GM12878 (cell line): ENCODE measurements around the gene TIMP2. TPM values are rescaled to one million over a fixed set of nuclear protein-coding genes. Genes with fewer than 3 reads are reported as not detected.

Experiments used
- ATAC-seq: fragments of 200-7000 bp; cut with Tn5 transposase; 3 replicates; pipeline ENCODE4 v1.9.1; 2020; ENCODE audit warnings: mild to moderate bottlenecking, moderate library complexity
- BruUV-seq: library from RNA; stranded (reverse); fragments of 400-500 nt; replicated peaks from 2 replicates; lab custom pipeline; 2021; lab: Mats Ljungman, UMichigan
- CTCF ChIA-PET: fragments of 300-600 bp; sonication (Branson Sonifier 250); formaldehyde crosslinking; extraction: SDS; loops from one replicate; lab custom pipeline; 2021; ENCODE audit warnings: inconsistent platforms; lab: Yijun Ruan, JAX
- POLR2A ChIA-PET: fragments of 350-600 bp; formaldehyde crosslinking; extraction: SDS; loops from one replicate; lab custom pipeline; 2021; ENCODE audit warnings: inconsistent platforms; lab: Charles Lee
- RAD21 ChIA-PET: fragments of 300-600 bp; sonication (Branson Sonifier 250); formaldehyde crosslinking; loops from one replicate; lab custom pipeline; 2023; ENCODE audit warnings: antibody characterized with exemption; ENCODE audit not compliant: unreplicated experiment; lab: Charles Lee
- SMC1A ChIA-PET: fragments of 300-600 bp; sonication (Branson Sonifier 250); formaldehyde crosslinking; loops from one replicate; lab custom pipeline; 2023; ENCODE audit not compliant: unreplicated experiment, uncharacterized antibody; lab: Charles Lee
- DNase-seq: peaks from one replicate; pipeline ENCODE4 v3.0.0-alpha.2; 2011; ENCODE audit warnings: low read depth, low spot score
- FAIRE-seq: peaks from 3 replicates; lab custom pipeline; 2011; peaks lifted over from hg19 to GRCh38; lab: Jason Lieb, UNC
- H2AFZ ChIP-seq: 2 replicates; pipeline ENCODE4 v1.6.0; 2011; ENCODE audit warnings: low read depth, low read length, control low read depth; ENCODE audit not compliant: control insufficient read depth
- H3K27ac ChIP-seq: 2 replicates; pipeline ENCODE4 v1.5.1; 2011; ENCODE audit warnings: control low read depth; ENCODE audit not compliant: control insufficient read depth, insufficient read depth
- H3K27me3 ChIP-seq, 2 experiments: replicated peaks in 1 of 2; 2 replicates each; pipeline versions ENCODE4 v1.6.0 to v1.6.1; 2011; ENCODE audit warnings: low read length in 1 of 2; ENCODE audit not compliant: control insufficient read depth in 2 of 2, insufficient read depth in 2 of 2
- H3K36me3 ChIP-seq, 2 experiments: 2 replicates each; pipeline ENCODE4 v1.5.1; 2011; ENCODE audit warnings: low read length in 1 of 2; ENCODE audit not compliant: control insufficient read depth in 2 of 2, insufficient read depth in 2 of 2
- H3K4me1 ChIP-seq: 2 replicates; pipeline ENCODE4 v1.6.1; 2011; ENCODE audit warnings: mild to moderate bottlenecking, low read length, moderate library complexity, mixed read lengths; ENCODE audit not compliant: control insufficient read depth, insufficient read depth
- H3K4me2 ChIP-seq: 2 replicates; pipeline ENCODE4 v1.6.0; 2011; ENCODE audit warnings: control low read depth; ENCODE audit not compliant: control insufficient read depth, insufficient read depth
- H3K4me3 ChIP-seq: fragments of 200-600 bp; sonication (generic); 2 replicates; pipeline ENCODE4 v1.5.1; 2016
- H3K79me2 ChIP-seq: 2 replicates; pipeline ENCODE4 v1.6.0; 2011; ENCODE audit warnings: low read length; ENCODE audit not compliant: control insufficient read depth, insufficient read depth
- H3K9ac ChIP-seq: 2 replicates; pipeline ENCODE4 v1.8.0; 2011; ENCODE audit warnings: low read length, control low read depth, mixed read lengths; ENCODE audit not compliant: control insufficient read depth, insufficient read depth
- H3K9me3 ChIP-seq: replicated peaks from 3 replicates; pipeline ENCODE4 v1.5.1; 2011; ENCODE audit warnings: mild to moderate bottlenecking, low read length; ENCODE audit not compliant: control insufficient read depth, insufficient read depth
- H4K20me1 ChIP-seq: 2 replicates; pipeline ENCODE4 v1.6.0; 2011; ENCODE audit not compliant: control insufficient read depth, insufficient read depth
- CREM ChIP-seq: IDR thresholded peaks from 2 replicates; pipeline ENCODE4 v1.6.1; 2014; ENCODE audit warnings: antibody characterized with exemption, low read depth
- ETV6 ChIP-seq, 2 experiments: fragments of 450-650 bp in 1 of 2; IDR thresholded peaks in 1 of 2; conservative IDR thresholded peaks in 1 of 2; 2 replicates each; pipeline ENCODE4 v1.6.1; 2014; ENCODE audit warnings: antibody characterized with exemption in 1 of 2, borderline replicate concordance in 1 of 2, low read depth in 1 of 2, mild to moderate bottlenecking in 1 of 2, moderate library complexity in 1 of 2
- NBN ChIP-seq: fragments of 450-650 bp; IDR thresholded peaks from 2 replicates; pipeline ENCODE4 v1.6.1; 2016
- NFYB ChIP-seq: IDR thresholded peaks from 2 replicates; pipeline ENCODE4 v1.6.1; 2011; ENCODE audit warnings: low read depth, mild to moderate bottlenecking, low read length, improper control_type of control experiment, moderate library complexity; ENCODE audit not compliant: insufficient read depth
- POLR2A ChIP-seq: IDR thresholded peaks from 2 replicates; pipeline ENCODE4 v1.6.1; 2011; ENCODE audit warnings: low read depth, mild to moderate bottlenecking, low read length
- YBX1 ChIP-seq: fragments of 450-650 bp; IDR thresholded peaks from 2 replicates; pipeline ENCODE4 v1.6.1; 2016; ENCODE audit warnings: antibody characterized with exemption
- WGBS: methylation state at CpG from one replicate; pipeline ENCODE4 v1.1.6; 2016; ENCODE audit warnings: low lambda C conversion rate; ENCODE audit not compliant: insufficient replicate concordance, insufficient coverage; ENCODE audit errors: missing lambda C conversion rate; 5-methylcytosine and 5-hydroxymethylcytosine counted together
- in situ Hi-C: fragments of 300-500 bp; cut with MboI; formaldehyde crosslinking; loops from 9 replicates; pipeline ENCODE4 v1.14.3; 2018; ENCODE audit warnings: mixed read lengths
- intact Hi-C: fragments of 100-400 bp; cut with micrococcal nuclease; formaldehyde crosslinking; loops from one replicate; pipeline ENCODE4 v1.14.2; 2022; ENCODE audit not compliant: unreplicated experiment
- polyA plus RNA-seq, 11 experiments: library from polyadenylated mRNA; depleted of rRNA in 4 of 11; unstranded in 6 of 11; stranded (reverse) in 5 of 11; fragments of >200 nt; fragmentation: Nextera tagmentation in 4 of 11; fragmentation: Illumina TruSeq in 1 of 11; extraction: Ambion mirVana in 4 of 11; extraction: Trizol in 1 of 11; gene quantifications; 1 replicate in 1 of 11; 2 replicates in 10 of 11; pipeline versions ENCODE4 v1.2.1 to v1.2.3, GENCODE V29; 2011 to 2016; ENCODE audit warnings: inconsistent platforms in 2 of 11, missing spikeins in 2 of 11, low read depth in 1 of 11
- total RNA-seq, 4 experiments: library from RNA; depleted of rRNA in 3 of 4; stranded (reverse); fragments of >200 nt in 3 of 4; fragmentation: Illumina TruSeq in 1 of 4; extraction: Trizol in 1 of 4; gene quantifications; 2 replicates each; pipeline versions ENCODE4 v1.2.1 to v1.2.3, GENCODE V29; 2013 to 2021

TIMP2 gene
- total and polyA plus RNA-seq, 10 of the 15 experiments (the other 5 are each of a cell fraction or from before 2014, with no cell fraction given): 0.03 to 0.41 (median 0.04) TPM; not detected in 7

- H3K9me3 ChIP-seq: no peaks in the 10 kb centered on the region
Observed at GRCh38 chr17:78819402-78819801, 105.8 kb downstream of the TIMP2 start.

GRCh38 chr17:78818932-78819331, 106.3 kb downstream of the TIMP2 start:
- ChIA-PET POLR2A (interaction anchor here (0.6 to 0.8 kb wide), 3 partner anchors 19 to 727 kb away, joined by 3 to 4 read pairs (median 3); no protein-coding TSS in a partner anchor), CTCF (no interaction called here), RAD21 (no interaction called here)
- Histone ChIP-seq H3K4me1 (no peaks in the 10 kb centered on the region), H2AFZ (no peak overlapping the region), H4K20me1 (no peaks in the 10 kb centered on the region), H3K79me2 (no peaks in the 10 kb centered on the region; the same call in 1 of the 2 replicates), H3K27ac (no peak overlapping the region), H3K4me2 (no peak overlapping the region), H3K9ac (no peak overlapping the region)
- no TSS peak for BruUV-seq
- intact Hi-C loops (no loop called here), in situ Hi-C loops (no loop called here)
- FAIRE-seq: no peak
- WGBS: 75% methylated on average over 6 of the region's 6 CpGs
- TF ChIP-seq POLR2A (no peak), NFYB (no peak), ETV6 (conservative IDR thresholded peaks at IDR 0.05 in 1 of 2, IDR thresholded peaks at IDR 0.05 in 1 of 2; ENCODE audit: borderline replicate concordance in 1 of 2, low read depth in 1 of 2) (no peak), CREM (no peak), NBN (no peak)
- TF ChIP-seq, all 136 proteins: peak for 0
- SMC1A ChIA-PET: no interaction called here
- Histone ChIP-seq H3K27me3 (no peaks in the 10 kb centered on the region), H3K36me3 (peaks cover 45 to 54% of the 10 kb centered on the region in 2 experiments), H3K4me3 (no peak overlapping the region), H3K9me3 (no peaks in the 10 kb centered on the region)
- ATAC-seq (no peak), DNase-seq (no peak)

More at GRCh38 chr17:78819402-78819801, 105.8 kb downstream of the TIMP2 start:
- BruUV-seq: no TSS peak
- 90% methylated on average over 8 of the region's 8 CpGs for WGBS
- H4K20me1 ChIP-seq: no peaks in the 10 kb centered on the region
- no peak overlapping the region for H3K4me3 ChIP-seq
- H3K79me2 ChIP-seq: no peaks in the 10 kb centered on the region; the same call in 1 of the 2 replicates
- SMC1A ChIA-PET: no interaction called here
- DNase-seq: no peak
- intact Hi-C loops: no loop called here
- no peak for FAIRE-seq
- POLR2A ChIA-PET: interaction anchor here (0.6 to 0.8 kb wide), 3 partner anchors 19 to 42 kb away, joined by 3 to 4 read pairs (median 3); no protein-coding TSS in a partner anchor
- H3K36me3 ChIP-seq: peaks cover 44 to 51% of the 10 kb centered on the region in 2 experiments
- TF ChIP-seq YBX1: no peak
- TF ChIP-seq, all 136 proteins: peak for 0
- RAD21 ChIA-PET: no interaction called here
- Histone ChIP-seq H3K9ac (no peak overlapping the region), H3K4me1 (no peaks in the 10 kb centered on the region), H3K4me2 (no peak overlapping the region), H3K27ac (no peak overlapping the region), H2AFZ (no peak overlapping the region), H3K27me3 (no peaks in the 10 kb centered on the region)
- ATAC-seq: no peak
- CTCF ChIA-PET: no interaction called here
- in situ Hi-C loops: no loop called here
